ENCODE measurements around the gene DNAAF2. TPM values are rescaled to one million over a fixed set of nuclear protein-coding genes. Genes with fewer than 3 reads are reported as not detected.
"Not testable (repeated sequence)": the region's sequence is repeated elsewhere in the genome, so short reads cannot be mapped to it uniquely, and the experiment has no call there.

DNAAF2 gene
- total and polyA plus RNA-seq, 2 experiments from 2014 or later = 11.0 to 11.1 TPM

- Histone ChIP-seq H3K36me3 (ENCODE audit: low read depth) (no peaks in the 10 kb centered on the region), H3K27me3 (replicated peaks; ENCODE audit: insufficient read depth) (no peaks in the 10 kb centered on the region), H3K4me2 (ENCODE audit: unreplicated experiment) (no peak overlapping the region), H3K79me2 (ENCODE audit: insufficient read depth) (no peaks in the 10 kb centered on the region), H3K9me2 (ENCODE audit: insufficient read depth) (no peaks in the 10 kb centered on the region), H2AFZ (no peak overlapping the region), H3K27ac (no peak overlapping the region), H3K4me1 (ENCODE audit: insufficient read depth) (no peaks in the 10 kb centered on the region), H4K20me1 (ENCODE audit: insufficient read depth) (no peaks in the 10 kb centered on the region), H3K4me3 (no peak overlapping the region), H3K9ac (no peak overlapping the region), H3K9me3 (ENCODE audit: low read depth) (no peaks in the 10 kb centered on the region), H3F3A (ENCODE audit: insufficient read depth) (no peaks in the 10 kb centered on the region)
- DNase-seq = no peak
- no peak for TF ChIP-seq EZH2 (IDR thresholded peaks at IDR 0.05; ENCODE audit: insufficient read depth, poor library complexity, severe bottlenecking)
- TF ChIP-seq EZH2phosphoT487 (IDR thresholded peaks at IDR 0.05; ENCODE audit: insufficient read depth, low read depth) = no peak
- in situ Hi-C loops (cut with MboI) = no loop called here
These were observed 35.4 kb upstream of the DNAAF2 start for GRCh38 chr14:49670475-49670874.

- Histone ChIP-seq H3K9me2 (ENCODE audit: insufficient read depth) (no peaks in the 10 kb centered on the region), H2AFZ (no peak overlapping the region), H3K36me3 (ENCODE audit: low read depth) (no peaks in the 10 kb centered on the region), H3K4me1 (ENCODE audit: insufficient read depth) (peaks cover 5% of the 10 kb centered on the region; the same call in 1 of the 2 replicates), H3K9ac (no peak overlapping the region), H3K4me3 (no peak overlapping the region), H3K79me2 (ENCODE audit: insufficient read depth) (no peaks in the 10 kb centered on the region), H4K20me1 (ENCODE audit: insufficient read depth) (no peaks in the 10 kb centered on the region), H3F3A (ENCODE audit: insufficient read depth) (no peaks in the 10 kb centered on the region), H3K4me2 (ENCODE audit: unreplicated experiment) (no peak overlapping the region), H3K27ac (no peak overlapping the region), H3K9me3 (ENCODE audit: low read depth) (no peaks in the 10 kb centered on the region), H3K27me3 (replicated peaks; ENCODE audit: insufficient read depth) (no peaks in the 10 kb centered on the region)
- 96 to 98% methylated on average over 2 of the region's 2 CpGs for WGBS, 2 experiments (ENCODE audit: low coverage in 1 of 2, low lambda C conversion rate in 2 of 2, missing lambda C conversion rate in 2 of 2)
- TF ChIP-seq EZH2 (IDR thresholded peaks at IDR 0.05; ENCODE audit: insufficient read depth, poor library complexity, severe bottlenecking) = no peak
- TF ChIP-seq EZH2phosphoT487 (IDR thresholded peaks at IDR 0.05; ENCODE audit: insufficient read depth, low read depth) = no peak
- DNase-seq = no peak
- in situ Hi-C loops (cut with MboI) = no loop called here
These were observed 24.7 kb upstream of the DNAAF2 start for GRCh38 chr14:49659526-49660455.

GRCh38 chr14:49657500-49657899 lies 22.5 kb upstream of the DNAAF2 start:
- H3K27me3 ChIP-seq (replicated peaks; ENCODE audit: insufficient read depth); H3F3A ChIP-seq (ENCODE audit: insufficient read depth); H4K20me1 ChIP-seq (ENCODE audit: insufficient read depth); H3K27ac ChIP-seq; H3K36me3 ChIP-seq (ENCODE audit: low read depth); H3K4me3 ChIP-seq; H3K79me2 ChIP-seq (ENCODE audit: insufficient read depth); H3K9me2 ChIP-seq (ENCODE audit: insufficient read depth); H3K4me2 ChIP-seq (ENCODE audit: unreplicated experiment); in situ Hi-C loops (cut with MboI); H2AFZ ChIP-seq; H3K9me3 ChIP-seq (ENCODE audit: low read depth); H3K9ac ChIP-seq; H3K4me1 ChIP-seq (ENCODE audit: insufficient read depth): not testable (repeated sequence)
- peak; percentile 24 for DNase-seq
- WGBS, 2 experiments (ENCODE audit: low coverage in 1 of 2, low lambda C conversion rate in 2 of 2, missing lambda C conversion rate in 2 of 2) = 84 to 85% methylated on average over 6 of the region's 6 CpGs

- in situ Hi-C loops (cut with MboI) = no loop called here
- Histone ChIP-seq H3K36me3 (ENCODE audit: low read depth) (no peaks in the 10 kb centered on the region), H3K27me3 (replicated peaks; ENCODE audit: insufficient read depth) (no peaks in the 10 kb centered on the region), H3F3A (ENCODE audit: insufficient read depth) (no peaks in the 10 kb centered on the region), H3K27ac (no peak overlapping the region), H3K4me2 (ENCODE audit: unreplicated experiment) (no peak overlapping the region), H3K79me2 (ENCODE audit: insufficient read depth) (0 out of 2 replicates have a peak, but pooled peaks cover 5% of the 10 kb centered on the region), H3K4me1 (ENCODE audit: insufficient read depth) (peaks cover 5% of the 10 kb centered on the region; the same call in 1 of the 2 replicates), H3K9me3 (ENCODE audit: low read depth) (no peaks in the 10 kb centered on the region), H4K20me1 (ENCODE audit: insufficient read depth) (no peaks in the 10 kb centered on the region), H2AFZ (no peak overlapping the region), H3K9ac (no peak overlapping the region), H3K4me3 (no peak overlapping the region), H3K9me2 (ENCODE audit: insufficient read depth) (no peaks in the 10 kb centered on the region)
- DNase-seq = no peak
- WGBS, 2 experiments (ENCODE audit: low coverage in 1 of 2, low lambda C conversion rate in 2 of 2, missing lambda C conversion rate in 2 of 2) = 97 to 98% methylated on average over 3 of the region's 3 CpGs
- no peak for TF ChIP-seq EZH2 (IDR thresholded peaks at IDR 0.05; ENCODE audit: insufficient read depth, poor library complexity, severe bottlenecking)
- no peak for TF ChIP-seq EZH2phosphoT487 (IDR thresholded peaks at IDR 0.05; ENCODE audit: insufficient read depth, low read depth)
These were observed 19.5 kb upstream of the DNAAF2 start for GRCh38 chr14:49654511-49654910.

Data from GM23248 (cell line).